Neutrophil (primary cell): ENCODE results near the gene CCDC3.

Source experiments
- H3K27ac ChIP-seq: fragments of 200-600 bp; sonication (generic); 2 replicates; pipeline ENCODE4 v1.5.1; 2016; ENCODE audit warnings: mild to moderate bottlenecking, moderate library complexity
- H3K27me3 ChIP-seq: fragments of 200-600 bp; sonication (generic); 2 replicates; pipeline ENCODE4 v1.6.0; 2016; ENCODE audit warnings: mild to moderate bottlenecking
- H3K36me3 ChIP-seq: fragments of 200-600 bp; sonication (generic); 2 replicates; pipeline ENCODE4 v1.5.1; 2017
- H3K4me1 ChIP-seq, 2 experiments: fragments of 200-600 bp in 1 of 2; sonication (generic) in 1 of 2; 1 replicate in 1 of 2; 2 replicates in 1 of 2; pipeline versions ENCODE4 v1.5.1 to v1.6.1; 2013 to 2016; ENCODE audit warnings: low read depth in 1 of 2, low read length in 1 of 2, mild to moderate bottlenecking in 1 of 2, moderate library complexity in 1 of 2; ENCODE audit not compliant: control insufficient read depth in 1 of 2, insufficient read depth in 1 of 2
- H3K4me3 ChIP-seq, 2 experiments: fragments of 200-600 bp in 1 of 2; sonication (generic) in 1 of 2; 1 replicate in 1 of 2; 2 replicates in 1 of 2; pipeline ENCODE4 v1.5.1; 2013 to 2016; ENCODE audit warnings: low read depth in 1 of 2, low read length in 1 of 2, mild to moderate bottlenecking in 1 of 2, moderate library complexity in 1 of 2
- H3K9me3 ChIP-seq: fragments of 200-600 bp; sonication (generic); 2 replicates; pipeline ENCODE4 v1.5.1; 2016
- TF ChIP-seq, protein P1 (sequence below): fragments of 200-600 bp; sonication (generic); IDR thresholded peaks from 2 replicates; pipeline ENCODE4 v1.5.1; 2016; ENCODE audit warnings: antibody characterized with exemption

The CCDC3 gene

DNA sequence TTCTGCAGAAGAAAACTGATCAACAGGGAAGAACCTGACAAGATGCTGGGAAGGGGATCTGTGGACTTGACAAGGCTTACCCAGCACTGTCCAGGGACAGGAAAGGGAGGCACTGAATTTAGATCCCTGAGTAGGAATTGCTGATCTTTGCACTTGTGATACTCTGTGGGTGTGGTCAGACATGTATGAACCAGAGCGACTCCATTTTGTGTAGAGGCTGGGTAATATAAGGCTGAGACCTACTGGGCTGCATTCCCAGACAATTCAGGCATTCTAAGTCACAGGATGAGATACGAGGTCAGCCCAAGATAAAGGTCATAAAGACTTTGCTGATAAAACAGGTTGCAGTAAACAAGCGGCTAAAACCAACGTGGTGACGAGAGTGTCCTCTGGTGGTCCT lies 60.7 kb downstream of the CCDC3 start:
- no peak overlapping the region for H3K27ac ChIP-seq
- no peaks in the 10 kb centered on the region for H3K36me3 ChIP-seq
- H3K9me3 ChIP-seq = no peaks in the 10 kb centered on the region
- TF ChIP-seq, protein P1, sequence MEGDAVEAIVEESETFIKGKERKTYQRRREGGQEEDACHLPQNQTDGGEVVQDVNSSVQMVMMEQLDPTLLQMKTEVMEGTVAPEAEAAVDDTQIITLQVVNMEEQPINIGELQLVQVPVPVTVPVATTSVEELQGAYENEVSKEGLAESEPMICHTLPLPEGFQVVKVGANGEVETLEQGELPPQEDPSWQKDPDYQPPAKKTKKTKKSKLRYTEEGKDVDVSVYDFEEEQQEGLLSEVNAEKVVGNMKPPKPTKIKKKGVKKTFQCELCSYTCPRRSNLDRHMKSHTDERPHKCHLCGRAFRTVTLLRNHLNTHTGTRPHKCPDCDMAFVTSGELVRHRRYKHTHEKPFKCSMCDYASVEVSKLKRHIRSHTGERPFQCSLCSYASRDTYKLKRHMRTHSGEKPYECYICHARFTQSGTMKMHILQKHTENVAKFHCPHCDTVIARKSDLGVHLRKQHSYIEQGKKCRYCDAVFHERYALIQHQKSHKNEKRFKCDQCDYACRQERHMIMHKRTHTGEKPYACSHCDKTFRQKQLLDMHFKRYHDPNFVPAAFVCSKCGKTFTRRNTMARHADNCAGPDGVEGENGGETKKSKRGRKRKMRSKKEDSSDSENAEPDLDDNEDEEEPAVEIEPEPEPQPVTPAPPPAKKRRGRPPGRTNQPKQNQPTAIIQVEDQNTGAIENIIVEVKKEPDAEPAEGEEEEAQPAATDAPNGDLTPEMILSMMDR = no peak
- no peaks in the 10 kb centered on the region for H3K27me3 ChIP-seq
- no peaks in the 10 kb centered on the region for H3K4me1 ChIP-seq
- no peak overlapping the region for H3K4me3 ChIP-seq

DNA sequence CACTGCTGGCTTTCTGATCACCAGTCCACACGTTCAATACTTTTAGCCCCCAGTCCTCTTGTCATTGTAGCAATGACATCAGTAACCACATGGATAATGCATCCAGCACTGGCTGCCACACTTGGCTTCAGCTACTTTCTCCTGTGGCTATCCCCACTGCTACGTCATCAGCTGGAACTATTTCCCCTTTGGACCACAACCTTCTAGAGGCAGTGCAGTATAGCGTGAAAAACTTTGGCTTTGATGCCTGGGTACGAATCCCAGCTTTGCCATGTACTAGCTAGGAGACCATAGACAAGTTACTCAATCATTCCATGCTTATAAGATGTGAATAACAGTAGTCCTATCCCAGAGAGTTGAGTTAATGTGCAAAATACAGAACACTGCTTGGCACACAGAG lies 63.2 kb downstream of the CCDC3 start:
- Histone ChIP-seq H3K27me3 (no peaks in the 10 kb centered on the region), H3K9me3 (no peaks in the 10 kb centered on the region), H3K27ac (no peak overlapping the region), H3K4me3 (no peak overlapping the region), H3K36me3 (no peaks in the 10 kb centered on the region), H3K4me1 (no peaks in the 10 kb centered on the region)
- TF ChIP-seq, protein P1 = no peak

DNA sequence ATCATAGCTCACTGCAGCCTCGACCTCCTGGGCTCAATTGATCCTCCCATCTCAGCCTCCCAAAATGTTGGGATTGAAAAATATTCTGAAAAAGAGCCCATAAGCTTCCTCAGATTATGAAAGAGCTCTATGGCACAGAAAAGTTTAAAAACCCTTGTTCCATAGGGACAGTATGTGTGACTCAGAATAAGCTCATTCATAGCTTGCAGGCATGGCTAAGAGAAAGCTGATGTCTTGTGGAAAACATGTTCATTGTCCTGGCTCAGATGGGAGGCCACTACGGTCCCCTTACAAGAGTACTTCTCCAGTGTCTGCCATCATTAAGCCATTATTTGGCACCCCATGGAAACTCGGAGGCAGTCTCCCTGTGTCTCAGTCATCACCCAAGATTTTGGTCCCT lies 64.0 kb downstream of the CCDC3 start:
- Histone ChIP-seq H3K4me1 (no peaks in the 10 kb centered on the region), H3K27ac (no peak overlapping the region), H3K4me3 (no peak overlapping the region), H3K9me3 (no peaks in the 10 kb centered on the region), H3K27me3 (no peaks in the 10 kb centered on the region), H3K36me3 (no peaks in the 10 kb centered on the region)
- TF ChIP-seq, protein P1 = no peak

DNA sequence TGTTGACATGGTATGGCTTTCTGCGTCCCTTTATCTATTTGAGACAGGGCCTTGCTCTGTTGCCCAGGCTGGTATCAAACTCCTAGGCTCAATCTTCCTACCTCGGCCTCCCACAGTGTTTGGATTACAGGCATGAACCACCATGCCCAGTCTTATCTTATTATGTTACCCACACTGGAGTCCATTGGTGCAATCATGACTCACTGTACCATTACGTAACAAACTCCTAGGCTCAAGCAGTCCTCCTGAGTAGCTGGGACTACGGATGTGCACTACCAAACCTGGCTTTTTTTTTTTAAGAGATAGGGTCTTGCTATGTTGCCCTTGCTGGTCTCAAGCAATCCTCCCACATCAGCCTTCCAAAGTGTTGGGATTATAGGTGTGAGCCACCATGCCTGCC lies 66.7 kb downstream of the CCDC3 start:
- TF ChIP-seq, protein P1 = no peak
- Histone ChIP-seq H3K4me3 (no peak overlapping the region), H3K4me1 (no peaks in the 10 kb centered on the region), H3K27me3 (no peaks in the 10 kb centered on the region), H3K27ac (no peak overlapping the region), H3K9me3 (no peaks in the 10 kb centered on the region), H3K36me3 (no peaks in the 10 kb centered on the region)

DNA sequence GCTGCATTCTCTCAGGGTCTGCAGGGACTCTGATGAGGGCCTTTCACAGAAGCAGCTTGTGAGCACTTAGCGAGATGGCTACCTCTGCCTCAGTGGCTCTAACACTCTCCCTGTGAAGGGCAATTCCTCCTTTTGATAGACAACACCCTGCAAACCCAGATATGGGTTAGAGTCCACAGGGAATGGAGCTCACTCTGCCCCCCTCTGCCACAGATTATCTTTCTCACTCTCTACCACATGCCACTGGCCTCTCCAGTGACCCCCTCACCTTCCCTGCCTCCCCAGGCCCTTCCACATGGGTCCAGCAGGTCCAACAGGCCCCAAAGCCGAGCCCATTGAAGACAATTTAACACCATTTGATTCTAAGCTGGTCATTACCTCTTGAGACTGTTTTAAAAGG lies 72.1 kb downstream of the CCDC3 start:
- Histone ChIP-seq H3K9me3 (no peaks in the 10 kb centered on the region), H3K4me1 (no peaks in the 10 kb centered on the region), H3K4me3 (no peak overlapping the region), H3K27ac (no peak overlapping the region), H3K36me3 (no peaks in the 10 kb centered on the region), H3K27me3 (no peaks in the 10 kb centered on the region)
- TF ChIP-seq, protein P1 = no peak

DNA sequence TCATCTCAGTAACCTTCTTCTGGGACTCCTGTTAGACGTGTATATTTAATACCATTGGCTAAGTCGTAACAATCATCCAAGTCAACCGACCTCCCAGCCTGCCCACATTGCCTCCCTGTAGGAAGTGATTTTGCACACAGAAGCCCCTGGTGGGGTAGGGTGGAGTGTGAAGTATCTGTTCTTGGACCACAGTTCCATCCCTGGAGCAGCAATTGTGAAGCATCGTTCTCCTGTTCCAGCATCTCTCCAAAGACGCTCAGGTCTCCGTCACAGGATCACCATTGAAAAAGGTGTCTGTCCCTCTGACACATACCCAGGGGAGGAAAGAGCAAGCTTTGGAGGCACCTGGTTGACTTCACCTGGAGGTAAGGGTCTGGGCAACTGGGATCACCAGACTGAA lies 72.9 kb downstream of the CCDC3 start:
- no peaks in the 10 kb centered on the region for H3K36me3 ChIP-seq
- no peak overlapping the region for H3K4me3 ChIP-seq
- TF ChIP-seq, protein P1 = no peak
- no peak overlapping the region for H3K27ac ChIP-seq
- no peaks in the 10 kb centered on the region for H3K9me3 ChIP-seq
- H3K4me1 ChIP-seq = no peaks in the 10 kb centered on the region
- no peaks in the 10 kb centered on the region for H3K27me3 ChIP-seq
